Epithelial cell of esophagus (primary cell): ENCODE results near the gene AURKA.

Source experiments
- DNase-seq: peaks from one replicate; pipeline ENCODE4 v3.0.0; 2010; ENCODE audit warnings: low read depth
- H3K4me3 ChIP-seq: 2 replicates; pipeline ENCODE4 v1.5.1; 2011; ENCODE audit warnings: mild to moderate bottlenecking, low read length, control low read depth
- TF ChIP-seq, protein P1 (sequence below): IDR thresholded peaks from 2 replicates; pipeline ENCODE4 v1.5.1; 2011; ENCODE audit warnings: low read depth, mild to moderate bottlenecking, low read length, control low read depth, inconsistent platforms; ENCODE audit not compliant: insufficient read depth; ENCODE audit errors: missing control alignments

Gene AURKA

DNA sequence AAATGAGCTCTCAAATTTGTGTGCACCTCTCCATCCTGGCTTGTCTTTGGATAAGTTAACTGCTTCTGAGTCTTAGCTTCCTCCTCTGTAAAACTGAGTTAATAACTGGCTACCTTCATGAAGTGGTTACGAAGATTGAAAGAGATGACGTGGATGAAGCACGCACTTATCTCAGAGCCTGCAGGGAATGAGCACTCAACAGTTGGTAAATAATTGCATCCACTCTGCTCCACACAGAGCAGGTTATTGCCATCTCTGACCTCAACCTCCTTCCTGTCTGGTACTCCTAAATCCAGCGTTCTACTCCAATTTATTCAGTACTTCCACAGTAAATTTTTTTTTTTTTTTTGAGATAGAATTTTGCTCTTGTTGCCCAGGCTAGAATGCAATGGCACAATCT is 6.9 kb downstream of the AURKA start:
- TF ChIP-seq, protein P1, sequence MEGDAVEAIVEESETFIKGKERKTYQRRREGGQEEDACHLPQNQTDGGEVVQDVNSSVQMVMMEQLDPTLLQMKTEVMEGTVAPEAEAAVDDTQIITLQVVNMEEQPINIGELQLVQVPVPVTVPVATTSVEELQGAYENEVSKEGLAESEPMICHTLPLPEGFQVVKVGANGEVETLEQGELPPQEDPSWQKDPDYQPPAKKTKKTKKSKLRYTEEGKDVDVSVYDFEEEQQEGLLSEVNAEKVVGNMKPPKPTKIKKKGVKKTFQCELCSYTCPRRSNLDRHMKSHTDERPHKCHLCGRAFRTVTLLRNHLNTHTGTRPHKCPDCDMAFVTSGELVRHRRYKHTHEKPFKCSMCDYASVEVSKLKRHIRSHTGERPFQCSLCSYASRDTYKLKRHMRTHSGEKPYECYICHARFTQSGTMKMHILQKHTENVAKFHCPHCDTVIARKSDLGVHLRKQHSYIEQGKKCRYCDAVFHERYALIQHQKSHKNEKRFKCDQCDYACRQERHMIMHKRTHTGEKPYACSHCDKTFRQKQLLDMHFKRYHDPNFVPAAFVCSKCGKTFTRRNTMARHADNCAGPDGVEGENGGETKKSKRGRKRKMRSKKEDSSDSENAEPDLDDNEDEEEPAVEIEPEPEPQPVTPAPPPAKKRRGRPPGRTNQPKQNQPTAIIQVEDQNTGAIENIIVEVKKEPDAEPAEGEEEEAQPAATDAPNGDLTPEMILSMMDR: no peak
- no peak for DNase-seq
- no peak overlapping the region for H3K4me3 ChIP-seq

DNA sequence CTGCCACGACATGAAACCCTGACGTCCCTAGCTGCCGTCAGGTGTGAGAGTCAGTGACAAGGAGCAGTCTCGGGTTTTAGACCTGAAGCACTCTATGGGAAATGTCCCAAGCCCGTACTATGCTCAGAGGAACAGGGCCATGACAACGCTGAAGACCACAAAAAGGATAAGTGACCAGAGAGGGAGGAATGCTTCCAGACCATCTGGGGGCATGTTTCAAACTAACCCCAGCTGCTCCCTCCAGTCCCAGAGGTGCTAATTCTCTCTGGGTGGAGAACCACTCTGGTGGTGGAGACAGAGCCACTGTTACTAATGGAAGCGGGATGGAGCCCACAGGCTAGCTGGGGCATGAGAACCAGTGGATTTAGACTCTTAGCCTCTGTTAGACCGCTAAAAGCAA is 8.7 kb downstream of the AURKA start:
- TF ChIP-seq, protein P1: no peak
- no peak overlapping the region for H3K4me3 ChIP-seq
- DNase-seq: no peak

DNA sequence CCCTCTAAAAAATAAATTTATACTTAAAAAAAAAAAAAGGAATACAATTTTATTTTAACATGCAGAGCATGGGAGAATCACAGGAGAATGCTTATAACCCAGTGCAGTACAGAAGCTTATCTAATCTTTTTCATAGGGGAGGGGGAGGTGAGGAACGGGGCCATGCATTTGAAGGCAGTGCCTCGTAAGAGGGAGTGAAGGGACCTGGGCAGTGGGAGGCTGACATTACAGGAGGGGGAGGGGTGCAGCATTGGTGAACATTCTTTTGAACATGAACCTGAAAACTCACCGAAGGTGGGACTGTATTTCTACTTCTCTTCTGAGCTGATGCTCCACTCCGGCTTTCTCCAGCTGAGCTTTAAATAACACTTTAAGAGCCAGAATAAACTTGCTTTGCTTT is 9.3 kb downstream of the AURKA start:
- TF ChIP-seq, protein P1: no peak
- DNase-seq: no peak
- no peak overlapping the region for H3K4me3 ChIP-seq

DNA sequence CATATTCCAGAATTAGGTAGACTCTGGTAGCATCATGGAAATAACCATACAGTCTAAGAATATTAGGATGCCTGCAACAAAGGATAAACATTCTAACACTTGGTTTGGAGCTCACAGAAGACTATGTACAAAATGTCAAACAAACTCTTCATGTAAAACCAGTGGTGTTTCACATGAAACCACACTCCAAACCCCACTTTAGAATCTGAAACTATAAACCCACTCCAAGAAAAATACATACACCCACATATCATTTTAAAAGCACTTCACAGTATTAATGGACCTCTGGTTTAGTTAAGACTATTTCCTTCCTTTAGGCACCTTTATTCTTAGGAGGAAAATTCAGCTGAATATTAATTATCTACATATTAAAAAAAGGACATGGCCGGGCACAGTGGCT is 10.5 kb downstream of the AURKA start:
- TF ChIP-seq, protein P1: no peak
- DNase-seq: no peak
- no peak overlapping the region for H3K4me3 ChIP-seq

DNA sequence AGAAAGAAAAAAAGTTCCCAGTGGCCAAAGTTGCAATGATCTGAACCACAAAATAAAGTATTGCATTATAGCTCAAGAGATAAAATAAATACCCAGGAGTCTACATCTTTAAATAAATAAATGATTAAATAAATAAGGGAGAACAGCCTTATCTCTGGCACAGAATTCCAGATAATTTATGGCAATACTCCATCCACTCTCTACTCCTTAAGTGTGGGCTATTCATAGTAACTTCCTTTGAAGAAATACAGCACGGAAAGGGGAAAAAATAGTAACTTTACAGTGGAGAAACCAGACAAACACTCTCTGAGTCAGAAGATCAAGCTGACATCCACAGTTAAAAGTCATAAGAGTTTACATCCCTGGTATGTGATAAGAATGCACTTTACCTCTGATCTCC is 11.6 kb downstream of the AURKA start:
- TF ChIP-seq, protein P1: no peak
- no peak for DNase-seq
- no peak overlapping the region for H3K4me3 ChIP-seq

DNA sequence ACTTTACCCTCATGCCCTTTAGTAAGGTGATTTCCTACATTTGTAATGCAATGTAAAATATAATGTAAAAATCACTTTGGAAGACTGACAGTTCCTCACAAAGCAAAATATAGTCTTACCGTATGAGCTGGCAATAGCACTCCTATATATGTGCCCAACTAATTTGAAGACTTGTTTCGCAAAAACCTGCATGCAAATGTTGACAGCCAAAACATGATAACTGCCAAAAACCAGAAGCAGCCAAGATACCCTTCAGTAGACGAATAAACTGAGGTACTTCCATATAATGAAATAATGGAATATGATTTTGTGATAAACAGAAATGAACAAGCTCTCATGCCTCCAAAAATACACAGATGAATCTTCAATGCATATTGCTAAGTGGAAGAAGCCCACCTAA is 13.6 kb downstream of the AURKA start:
- TF ChIP-seq, protein P1: no peak
- DNase-seq: no peak
- H3K4me3 ChIP-seq: no peak overlapping the region

DNA sequence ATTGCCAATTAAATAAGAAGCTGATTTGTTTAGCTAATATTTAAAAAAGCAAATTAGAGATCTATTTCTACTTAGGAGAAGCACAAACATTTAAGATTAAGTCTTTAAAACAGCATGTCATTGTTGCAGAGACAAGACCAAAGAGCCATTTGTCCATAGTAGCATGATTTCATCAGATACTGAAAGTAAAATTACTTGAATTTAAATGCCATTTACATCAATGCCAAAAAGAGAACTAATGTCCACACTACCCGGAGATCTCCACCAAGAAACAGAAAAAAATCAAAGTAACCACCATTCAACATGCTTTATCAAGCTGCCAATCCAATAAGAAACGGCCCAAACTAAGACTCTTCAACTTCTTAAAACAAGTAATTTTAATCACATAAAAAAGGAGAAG is 15.7 kb downstream of the AURKA start:
- DNase-seq: no peak
- TF ChIP-seq, protein P1: no peak
- no peak overlapping the region for H3K4me3 ChIP-seq
